ENCODE data around the gene UBL3.
A peak's percentile ranks its signal among the peaks of the same experiment; 100 is the strongest.

UBL3 gene

GRCh38 chr13:29850213-29850898 is at the start of gene UBL3:
TSS of gene UBL3 (minus strand) at chr13:29850617. CDS start at chr13:29849538, 1,079 bp downstream.
- DNase-seq, result peak; percentile 94

GRCh38 chr13:29897102-29897501 is 46.7 kb upstream of the UBL3 start:
- DNase-seq, result no peak

GRCh38 chr13:29893438-29893837 is 43.0 kb upstream of the UBL3 start:
- no peak for DNase-seq

GRCh38 chr13:29892151-29892550 is 41.7 kb upstream of the UBL3 start:
- DNase-seq, result no peak

- no peak for DNase-seq
Observed at GRCh38 chr13:29889111-29889510, 38.7 kb upstream of the UBL3 start.

- no peak for DNase-seq
Observed at GRCh38 chr13:29888306-29888705, 37.9 kb upstream of the UBL3 start.

- no peak for DNase-seq
Observed at GRCh38 chr13:29887686-29888085, 37.3 kb upstream of the UBL3 start.

GRCh38 chr13:29887030-29887557 is 36.7 kb upstream of the UBL3 start:
- no peak for DNase-seq

- peak; percentile 17 for DNase-seq
Observed at GRCh38 chr13:29886446-29886845, 36.0 kb upstream of the UBL3 start.

- no peak for DNase-seq
Observed at GRCh38 chr13:29885989-29886388, 35.6 kb upstream of the UBL3 start.

GRCh38 chr13:29884671-29885430 is 34.4 kb upstream of the UBL3 start:
- no peak for DNase-seq

- no peak for DNase-seq
Observed at GRCh38 chr13:29883941-29884518, 33.6 kb upstream of the UBL3 start.

- no peak for DNase-seq
Observed at GRCh38 chr13:29882076-29882475, 31.7 kb upstream of the UBL3 start.

- no peak for DNase-seq
Observed at GRCh38 chr13:29878101-29878500, 27.7 kb upstream of the UBL3 start.

GRCh38 chr13:29877456-29878078 is 27.1 kb upstream of the UBL3 start:
- DNase-seq, result no peak

GRCh38 chr13:29875646-29876045 is 25.2 kb upstream of the UBL3 start:
- DNase-seq, result no peak

- DNase-seq, result no peak
Observed at GRCh38 chr13:29868581-29868980, 18.2 kb upstream of the UBL3 start.

- DNase-seq, result no peak
Observed at GRCh38 chr13:29865934-29866333, 15.5 kb upstream of the UBL3 start.

- no peak for DNase-seq
Observed at GRCh38 chr13:29861694-29862110, 11.3 kb upstream of the UBL3 start.

- DNase-seq, result no peak
Observed at GRCh38 chr13:29859971-29860370, 9.6 kb upstream of the UBL3 start.

GRCh38 chr13:29858667-29859066 is 8.2 kb upstream of the UBL3 start:
- DNase-seq, result no peak

GRCh38 chr13:29858231-29858630 is 7.8 kb upstream of the UBL3 start:
- no peak for DNase-seq

- no peak for DNase-seq
Observed at GRCh38 chr13:29857085-29857484, 6.7 kb upstream of the UBL3 start.

Data from CD4-positive, alpha-beta T cell treated with Interleukin-12 subunit alpha and Interleukin-12 subunit beta, for 1 hour (primary cell).